Stomach (tissue), 9 donors: ENCODE results near the gene ILRUN. TPM values are rescaled to one million over a fixed set of nuclear protein-coding genes. Genes with fewer than 3 reads are reported as not detected.
"Not testable (repeated sequence)": the region's sequence is repeated elsewhere in the genome, so short reads cannot be mapped to it uniquely, and the experiment has no call there.

Experiments
- DNase-seq, 2 donors: peaks; one replicate each; pipeline versions ENCODE4 v3.0.0 to v3.0.0-alpha.2; 2013 to 2019
- H3K27ac ChIP-seq, 5 donors: fragments of 200-600 bp in 4 of 5; sonication (generic) in 4 of 5; one replicate each; pipeline ENCODE4 v1.5.1; 2013 to 2019; ENCODE audit warnings: mild to moderate bottlenecking in 1 of 5, moderate library complexity in 1 of 5
- H3K27me3 ChIP-seq, 3 donors: fragments of 200-600 bp; sonication (generic); one replicate each; pipeline ENCODE4 v1.5.1; 2017 to 2019; ENCODE audit warnings: mixed run types in 1 of 3
- H3K36me3 ChIP-seq, 4 donors: fragments of 200-600 bp; sonication (generic); 1 replicate in 3 of 4; 2 replicates in 1 of 4; pipeline ENCODE4 v1.5.1; 2016 to 2019
- H3K4me1 ChIP-seq, 4 donors: fragments of 200-600 bp; sonication (generic); one replicate each; pipeline ENCODE4 v1.5.1; 2016 to 2019
- H3K4me3 ChIP-seq, 4 donors: fragments of 200-600 bp; sonication (generic) in 3 of 4; one replicate each; pipeline ENCODE4 v1.5.1; 2016 to 2019; ENCODE audit warnings: mild to moderate bottlenecking in 1 of 4
- H3K9me3 ChIP-seq, 4 donors: fragments of 200-600 bp; sonication (generic); one replicate each; pipeline ENCODE4 v1.5.1; 2016 to 2019
- CTCF ChIP-seq, 7 experiments: fragments of 450-650 bp in 4 of 7; fragments of 200-600 bp in 3 of 7; sonication (generic) in 3 of 7; IDR thresholded peaks; one replicate each; pipeline ENCODE4 v1.5.1; 2016 to 2019; ENCODE audit warnings: antibody characterized with exemption in 7 of 7, control low read depth in 2 of 7, mild to moderate bottlenecking in 1 of 7
- EP300 ChIP-seq: sonication (generic); formaldehyde crosslinking; IDR thresholded peaks from one replicate; pipeline ENCODE4 v1.6.1; 2017; ENCODE audit warnings: antibody characterized with exemption
- POLR2A ChIP-seq, 4 donors: fragments of 450-650 bp; IDR thresholded peaks; one replicate each; pipeline ENCODE4 v1.6.1; 2016; ENCODE audit warnings: antibody characterized with exemption in 4 of 4, control low read depth in 2 of 4, mild to moderate bottlenecking in 1 of 4, moderate library complexity in 1 of 4
- POLR2AphosphoS5 ChIP-seq, 3 donors: sonication (generic); formaldehyde crosslinking; IDR thresholded peaks; one replicate each; pipeline ENCODE4 v1.6.1; 2016; ENCODE audit warnings: antibody characterized with exemption in 3 of 3
- WGBS, 5 donors: extraction: QIAGEN DNeasy Blood & Tissue Kit in 3 of 5; methylation state at CpG; one replicate each; pipeline versions ENCODE4 v1.1.5 to v1.1.7; 2013 to 2018; 5-methylcytosine and 5-hydroxymethylcytosine counted together
- intact Hi-C: fragments of 100-400 bp; cut with DNase I; formaldehyde crosslinking; loops from one replicate; pipeline ENCODE4 v1.15.1; 2023; ENCODE audit warnings: low total_unique reads
- polyA plus RNA-seq, 3 donors: library from polyadenylated mRNA; stranded (reverse); fragments of 200-250 nt; gene quantifications; one replicate each; pipeline ENCODE4 v1.2.3, GENCODE V29; 2013
- small RNA-seq, 4 donors: library from RNA; depleted of rRNA; stranded (forward); fragments of <200 nt; gene quantifications; one replicate each; pipeline ENCODE3, GENCODE V24; 2016
- total RNA-seq, 5 donors: library from RNA; depleted of rRNA; stranded (reverse); fragments of >200 nt; gene quantifications; one replicate each; pipeline versions ENCODE4 v1.1.0 to v1.2.3, GENCODE V29; 2014 to 2016
- donor health status: healthy with polysubstance abuse.
- donor health status: Bipolar disorder and iron deficiency.
- donor health status: healthy.

ILRUN gene
- total and polyA plus RNA-seq, 8 donors = 27.0 to 89.3 (median 43.6) TPM

DNA sequence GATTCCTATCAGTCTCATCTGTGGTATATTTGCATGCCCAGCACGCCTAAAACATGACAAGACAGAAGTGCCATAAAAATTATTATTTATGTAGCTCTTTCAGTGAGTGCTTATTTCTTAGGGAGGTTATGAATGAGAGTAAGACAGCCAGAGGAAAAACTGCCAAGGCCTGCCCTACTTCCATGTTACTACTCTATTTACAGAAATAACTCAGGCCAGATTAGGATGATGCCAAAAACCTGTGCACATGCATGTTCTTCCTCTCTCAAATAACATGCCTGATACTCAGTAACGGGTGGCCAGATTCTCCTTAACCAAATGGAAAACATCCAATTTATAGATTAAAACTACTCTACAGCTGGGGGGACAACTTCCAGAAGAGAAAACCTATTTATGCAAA lies 45.7 kb downstream of the ILRUN start:
- DNase-seq = no peak
- WGBS, 5 donors = 49 to 68% (median 52%) methylated on average over 2 of the region's 2 CpGs
- H3K36me3 ChIP-seq = peaks cover 2 to 25% (median 16%) of the 10 kb centered on the region in 4 donors
- intact Hi-C loops = no loop called here
- H3K27me3 ChIP-seq = no peaks in the 10 kb centered on the region
- H3K27ac ChIP-seq = peak overlapping the region in 1 of 5 donors; percentile 44
- peaks cover 2 to 30% (median 15%) of the 10 kb centered on the region in 4 donors for H3K4me1 ChIP-seq
- no peak for TF ChIP-seq CTCF (IDR thresholded peaks at IDR 0.05)
- no peak for TF ChIP-seq EP300
- TF ChIP-seq POLR2A (IDR thresholded peaks at IDR 0.05) = no peak
- TF ChIP-seq POLR2AphosphoS5 (IDR thresholded peaks at IDR 0.05) = no peak
- H3K4me3 ChIP-seq = no peak overlapping the region
- no peaks in the 10 kb centered on the region for H3K9me3 ChIP-seq

GRCh38 chr6:34650232-34650631 lies 46.3 kb downstream of the ILRUN start:
- not testable (repeated sequence) for H3K4me3 ChIP-seq, H3K9me3 ChIP-seq
- 93 to 98% (median 96%) methylated on average over 7 of the region's 7 CpGs for WGBS, 5 donors

GRCh38 chr6:34648806-34649205 lies 47.8 kb downstream of the ILRUN start:
- no peak for DNase-seq
- Histone ChIP-seq H3K36me3 (peaks cover 7 to 40% (median 31%) of the 10 kb centered on the region in 4 donors), H3K4me1 (peaks cover 0 to 18% (median 9%) of the 10 kb centered on the region in 4 donors), H3K4me3 (no peak overlapping the region), H3K9me3 (no peaks in the 10 kb centered on the region), H3K27me3 (no peaks in the 10 kb centered on the region), H3K27ac (no peak overlapping the region)
- TF ChIP-seq POLR2AphosphoS5 (IDR thresholded peaks at IDR 0.05) = no peak
- TF ChIP-seq EP300 = no peak
- TF ChIP-seq CTCF (IDR thresholded peaks at IDR 0.05) = no peak
- no peak for TF ChIP-seq POLR2A (IDR thresholded peaks at IDR 0.05)
- intact Hi-C loops = no loop called here

More at GRCh38 chr6:34650232-34650631, 46.3 kb downstream of the ILRUN start:
- Histone ChIP-seq H3K36me3 (peaks cover 7 to 31% (median 22%) of the 10 kb centered on the region in 4 donors), H3K4me1 (peaks cover 0 to 24% (median 12%) of the 10 kb centered on the region in 4 donors)
- intact Hi-C loops, H3K27ac ChIP-seq, H3K27me3 ChIP-seq, DNase-seq: not testable (repeated sequence)

Small RNAs within 50 kb of the gene (small RNA-seq; reads per million reads assigned to genes)
- gene RN7SL200P = 0 reads per million in 4 donors

Other genes with a start within 250 kb of the ILRUN start
- gene PACSIN1, start 230.7 kb downstream of the ILRUN start, total RNA-seq = 1 to 10 TPM in 1 of 5 donors, under 1 TPM in 2, not detected in 2; under 0.01 to 2.2 (median 0.37) TPM
- 1 to 10 TPM in 1 of 3 donors, under 1 TPM in 2; 0.25 to 1.6 (median 0.61) TPM for gene PACSIN1, start 230.7 kb downstream of the ILRUN start, polyA plus RNA-seq
- gene SPDEF, start 140.4 kb downstream of the ILRUN start, total RNA-seq = 100 to 1,000 TPM in 1 of 5 donors, 10 to 100 TPM in 1, 1 to 10 TPM in 3; 2.2 to 129 (median 9.9) TPM
- gene SPDEF, start 140.4 kb downstream of the ILRUN start, polyA plus RNA-seq = 10 to 100 TPM; 34.8 to 59.3 (median 36.7) TPM
- 10 to 100 TPM in 4 of 5 donors, 1 to 10 TPM in 1; 7.1 to 34.0 (median 21.7) TPM for gene SNRPC, start 60.7 kb upstream of the ILRUN start, total RNA-seq
- 100 to 1,000 TPM; 121 to 154 (median 145) TPM for gene SNRPC, start 60.7 kb upstream of the ILRUN start, polyA plus RNA-seq
- 10 to 100 TPM in 4 of 5 donors, 1 to 10 TPM in 1; 5.5 to 17.5 (median 12.9) TPM for gene BLTP3A, start 95.3 kb upstream of the ILRUN start, total RNA-seq
- 1 to 10 TPM; 2.0 to 2.6 (median 2.2) TPM for gene BLTP3A, start 95.3 kb upstream of the ILRUN start, polyA plus RNA-seq
- gene TAF11, start 191.3 kb upstream of the ILRUN start, total RNA-seq = 10 to 100 TPM in 3 of 5 donors, 1 to 10 TPM in 2; 4.9 to 29.9 (median 11.9) TPM
- 10 to 100 TPM; 26.8 to 40.8 (median 28.1) TPM for gene TAF11, start 191.3 kb upstream of the ILRUN start, polyA plus RNA-seq
- 10 to 100 TPM; 20.0 to 40.6 (median 23.9) TPM for gene ANKS1A, start 192.5 kb upstream of the ILRUN start, total RNA-seq
- 1 to 10 TPM; 6.1 to 7.0 (median 6.7) TPM for gene ANKS1A, start 192.5 kb upstream of the ILRUN start, polyA plus RNA-seq